Fibroblast of skin of scalp (primary cell): ENCODE results near the gene WNK1. TPM values are rescaled to one million over a fixed set of nuclear protein-coding genes. Genes with fewer than 3 reads are reported as not detected.
"Not testable (repeated sequence)": the region's sequence is repeated elsewhere in the genome, so short reads cannot be mapped to it uniquely, and the experiment has no call there.

Experiments
- DNase-seq: peaks from one replicate; pipeline ENCODE4 v3.0.0-alpha.2; 2013
- polyA plus RNA-seq, 2 experiments: library from polyadenylated mRNA; unstranded; fragments of 120-200 nt; gene quantifications; one replicate each; pipeline ENCODE4 v1.2.1, GENCODE V29; 2013; ENCODE audit not compliant: insufficient read length in 2 of 2

WNK1 gene
- 50.2 TPM for polyA plus RNA-seq (2013, experiment 1 of 2; ENCODE audit: insufficient read length)
- polyA plus RNA-seq (2013, experiment 2 of 2; ENCODE audit: insufficient read length), result 52.2 TPM

- peak; percentile 99 for DNase-seq
Observed at GRCh38 chr12:751999-752694, at the start of gene WNK1. Gene WNK1 (plus strand): TSS chr12:752579. CDS start chr12:753566, 987 bp downstream.

- no peak for DNase-seq
Observed at GRCh38 chr12:704516-705242, 47.7 kb upstream of the WNK1 start.

- not testable (repeated sequence) for DNase-seq
Observed at GRCh38 chr12:708084-708483, 44.3 kb upstream of the WNK1 start.

- no peak for DNase-seq
Observed at GRCh38 chr12:709455-710020, 42.8 kb upstream of the WNK1 start.

- no peak for DNase-seq
Observed at GRCh38 chr12:712172-712863, 40.1 kb upstream of the WNK1 start.

GRCh38 chr12:713281-713875 is 39.0 kb upstream of the WNK1 start:
- no peak for DNase-seq

- no peak for DNase-seq
Observed at GRCh38 chr12:716506-716905, 35.9 kb upstream of the WNK1 start.

GRCh38 chr12:718756-719102 is 33.6 kb upstream of the WNK1 start:
- no peak for DNase-seq

- no peak for DNase-seq
Observed at GRCh38 chr12:720231-720941, 32.0 kb upstream of the WNK1 start.

GRCh38 chr12:724194-724855 is 28.1 kb upstream of the WNK1 start:
- DNase-seq, result no peak

GRCh38 chr12:725076-725475 is 27.3 kb upstream of the WNK1 start:
- DNase-seq, result no peak

GRCh38 chr12:726281-727140 is 25.9 kb upstream of the WNK1 start:
- peak; percentile 12 for DNase-seq

- peak; percentile 27 for DNase-seq
Observed at GRCh38 chr12:727321-727720, 25.1 kb upstream of the WNK1 start.

- DNase-seq, result no peak
Observed at GRCh38 chr12:728781-729180, 23.6 kb upstream of the WNK1 start.

- DNase-seq, result no peak
Observed at GRCh38 chr12:729221-729620, 23.2 kb upstream of the WNK1 start.

GRCh38 chr12:730550-730949 is 21.8 kb upstream of the WNK1 start:
- DNase-seq, result no peak

- DNase-seq, result no peak
Observed at GRCh38 chr12:737122-737739, 15.1 kb upstream of the WNK1 start.

- no peak for DNase-seq
Observed at GRCh38 chr12:738712-739111, 13.7 kb upstream of the WNK1 start.

- no peak for DNase-seq
Observed at GRCh38 chr12:739349-739748, 13.0 kb upstream of the WNK1 start.

GRCh38 chr12:740921-741320 is 11.5 kb upstream of the WNK1 start:
- no peak for DNase-seq
